GM18861 (cell line): Measurements from ENCODE around the gene CCDC89.
A peak's percentile ranks its signal among the peaks of the same experiment; 100 is the strongest.
"Not testable (repeated sequence)": the region's sequence is repeated elsewhere in the genome, so short reads cannot be mapped to it uniquely, and the experiment has no call there.

Experiments
- ATAC-seq: cut with Tn5 transposase; IDR thresholded peaks from one replicate; pipeline ENCODE4 v1.9.1; 2021; ENCODE audit not compliant: unreplicated experiment

CCDC89 gene

DNA sequence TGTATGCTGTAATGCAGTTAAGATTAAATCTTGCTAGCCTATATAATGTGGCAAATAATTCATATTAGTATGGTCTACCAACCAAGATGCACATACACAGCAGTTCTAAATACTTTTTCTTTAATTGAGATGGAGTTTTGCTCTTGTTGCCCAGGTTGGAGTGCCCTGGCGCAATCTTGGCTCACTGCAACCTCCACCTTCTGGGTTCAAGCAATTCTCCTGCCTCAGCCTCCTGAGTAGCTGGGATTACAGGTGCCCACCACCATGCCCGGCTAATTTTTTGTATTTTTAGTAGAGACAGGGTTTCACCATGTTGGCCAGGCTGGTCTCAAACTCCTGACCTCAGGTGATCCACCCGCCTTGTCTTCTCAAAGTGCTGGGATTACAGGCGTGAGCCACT is 31.7 kb downstream of the CCDC89 start:
- ATAC-seq: not testable (repeated sequence)

DNA sequence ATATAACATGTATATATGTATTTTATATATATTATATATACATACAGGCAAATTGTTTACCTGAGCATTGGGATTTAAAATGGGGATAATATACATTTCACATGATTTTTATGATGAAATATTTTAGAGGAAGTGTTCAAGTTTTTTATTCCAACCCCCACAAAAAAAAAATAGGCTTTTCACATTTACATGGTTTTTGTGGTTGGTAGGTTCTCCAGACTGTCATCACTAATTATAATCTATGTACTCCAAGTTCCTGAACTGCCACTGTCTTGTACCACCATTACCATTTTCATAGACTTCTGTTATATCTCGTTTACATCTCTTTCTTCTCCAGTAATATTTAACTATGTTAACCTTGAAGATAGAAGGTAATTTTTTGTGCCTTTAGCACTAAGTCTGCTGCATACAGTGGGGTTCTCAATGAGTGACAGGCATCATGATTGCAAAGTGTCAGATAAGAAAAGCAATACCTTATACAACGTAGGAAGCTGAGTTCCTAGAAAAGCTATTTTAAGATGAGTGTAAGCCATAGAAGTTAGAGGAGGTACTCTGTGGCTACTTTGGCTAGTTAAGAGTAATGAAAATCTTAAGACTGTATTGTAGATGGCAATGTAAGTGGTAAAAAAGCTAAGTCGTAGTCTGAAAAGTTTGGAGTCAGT is 33.1 kb downstream of the CCDC89 start:
- ATAC-seq: no peak

- no peak for ATAC-seq
Observed at GRCh38 chr11:85651118-85651517, 34.9 kb downstream of the CCDC89 start.

DNA sequence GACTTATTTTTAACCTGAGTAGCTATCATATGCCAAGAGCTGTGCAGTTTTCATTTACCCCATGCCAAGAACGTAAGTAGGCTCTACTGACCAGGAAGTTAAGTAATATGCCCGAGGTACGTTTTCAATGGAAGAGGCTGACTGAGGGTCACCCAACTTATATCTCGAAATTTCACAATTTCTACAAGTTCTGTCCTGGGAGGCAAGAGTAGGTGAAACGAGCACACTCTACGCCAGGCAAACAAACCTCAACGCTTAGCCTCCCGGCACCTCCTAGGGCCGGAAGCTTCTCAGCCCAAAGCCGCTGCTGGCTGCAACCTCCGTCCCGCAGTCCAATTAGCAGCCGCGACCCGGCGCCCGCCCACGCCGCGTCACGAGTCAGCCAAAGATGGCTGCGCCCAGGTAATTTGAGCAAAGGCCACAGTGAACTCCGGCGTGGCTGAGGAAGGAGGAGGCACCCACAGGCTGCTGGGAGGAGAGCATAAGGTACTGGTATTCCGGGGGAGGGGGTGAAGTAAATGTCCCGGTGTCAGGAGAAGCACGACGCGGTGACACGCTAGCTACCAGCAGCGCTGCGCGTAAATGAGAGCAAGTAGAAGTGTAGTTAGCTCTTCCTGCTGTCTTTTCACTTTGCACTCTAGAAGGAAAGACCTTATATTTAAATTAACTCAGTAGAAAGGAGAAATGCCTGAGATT is 38.2 kb downstream of the CCDC89 start, which contains the start of gene TMEM126A:
Gene TMEM126A, plus strand, starts transcription at position 364 of the 696 bp plus-strand sequence. CDS start 2,289 bp downstream, outside the sequence.
- ATAC-seq: peak; percentile 99

DNA sequence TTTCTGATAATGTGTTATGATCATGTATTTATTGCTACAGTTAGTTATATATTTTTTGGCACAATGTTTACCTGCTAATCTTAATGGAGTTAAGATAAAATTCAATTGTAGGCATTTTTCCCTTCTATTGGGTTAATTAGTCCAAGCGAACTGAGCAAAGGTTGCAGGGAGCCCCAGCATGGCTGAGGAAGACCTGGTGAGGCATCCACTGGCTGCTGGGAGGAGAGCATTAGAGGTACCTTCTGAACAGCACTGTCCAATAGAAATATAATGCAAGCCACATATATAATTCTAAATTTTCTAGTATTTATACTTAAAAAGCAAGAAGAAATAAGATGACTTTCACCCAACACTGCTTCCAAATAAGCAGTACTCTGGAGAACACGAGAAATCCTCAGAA is 38.9 kb downstream of the CCDC89 start:
- ATAC-seq: peak; percentile 2

DNA sequence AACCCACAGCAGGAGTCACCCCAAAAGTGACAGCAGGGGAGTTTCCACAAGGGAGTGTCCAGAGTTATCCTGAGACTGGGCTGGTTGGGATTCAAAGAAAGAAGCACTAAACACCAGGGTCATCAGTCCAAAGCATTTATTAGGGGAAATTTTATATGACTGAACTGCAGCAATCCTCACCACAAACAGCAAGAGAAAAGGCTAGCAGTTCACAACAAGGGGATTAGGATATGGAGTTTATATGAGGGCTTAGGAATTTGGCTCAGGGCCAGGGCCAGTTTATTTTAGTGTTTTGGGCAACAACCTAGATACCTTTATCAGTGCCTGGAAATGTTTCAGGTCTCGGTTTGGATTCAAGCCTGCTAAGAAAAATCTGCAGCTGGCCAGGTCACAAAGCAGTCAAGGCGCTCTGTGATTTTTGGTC is 42.8 kb downstream of the CCDC89 start:
- no peak for ATAC-seq

DNA sequence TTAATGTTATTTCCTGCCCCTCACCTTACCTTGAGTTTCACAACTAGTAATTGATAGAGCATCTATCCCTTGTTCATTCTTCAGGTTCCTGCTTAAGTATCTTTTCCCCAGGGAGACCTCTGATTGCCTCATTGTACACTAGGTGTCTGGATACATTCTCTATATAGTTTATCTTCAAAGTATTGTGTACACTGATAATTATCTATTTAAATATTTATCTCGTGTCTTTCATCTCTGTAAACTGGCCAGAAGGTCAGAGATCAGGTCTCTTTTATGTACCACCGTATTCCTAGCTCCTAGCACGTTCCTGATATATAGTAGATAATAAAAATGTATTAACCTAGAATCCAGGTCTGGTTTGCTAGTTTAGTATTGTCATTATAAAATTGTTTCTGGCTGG is 51.2 kb downstream of the CCDC89 start:
- ATAC-seq: no peak
